Measurements from ENCODE around the gene CXorf58.

- TF ChIP-seq CTCF (conservative IDR thresholded peaks at IDR 0.05 in 1 of 2, IDR thresholded peaks at IDR 0.05 in 1 of 2; ENCODE audit: low read depth in 1 of 2, low read length in 2 of 2) (no peak), EZH2 (IDR thresholded peaks at IDR 0.05; ENCODE audit: low read length, missing control alignments) (no peak)
These were observed 7.5 kb upstream of the CXorf58 start for GRCh38 chrX:23900220-23900797.

All from fibroblast of lung (primary cell).